Measurements from ENCODE around the gene BPI.

GRCh38 chr20:38313676-38314075 lies 9.7 kb downstream of the BPI start:
- TF ChIP-seq, protein P1, sequence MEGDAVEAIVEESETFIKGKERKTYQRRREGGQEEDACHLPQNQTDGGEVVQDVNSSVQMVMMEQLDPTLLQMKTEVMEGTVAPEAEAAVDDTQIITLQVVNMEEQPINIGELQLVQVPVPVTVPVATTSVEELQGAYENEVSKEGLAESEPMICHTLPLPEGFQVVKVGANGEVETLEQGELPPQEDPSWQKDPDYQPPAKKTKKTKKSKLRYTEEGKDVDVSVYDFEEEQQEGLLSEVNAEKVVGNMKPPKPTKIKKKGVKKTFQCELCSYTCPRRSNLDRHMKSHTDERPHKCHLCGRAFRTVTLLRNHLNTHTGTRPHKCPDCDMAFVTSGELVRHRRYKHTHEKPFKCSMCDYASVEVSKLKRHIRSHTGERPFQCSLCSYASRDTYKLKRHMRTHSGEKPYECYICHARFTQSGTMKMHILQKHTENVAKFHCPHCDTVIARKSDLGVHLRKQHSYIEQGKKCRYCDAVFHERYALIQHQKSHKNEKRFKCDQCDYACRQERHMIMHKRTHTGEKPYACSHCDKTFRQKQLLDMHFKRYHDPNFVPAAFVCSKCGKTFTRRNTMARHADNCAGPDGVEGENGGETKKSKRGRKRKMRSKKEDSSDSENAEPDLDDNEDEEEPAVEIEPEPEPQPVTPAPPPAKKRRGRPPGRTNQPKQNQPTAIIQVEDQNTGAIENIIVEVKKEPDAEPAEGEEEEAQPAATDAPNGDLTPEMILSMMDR (IDR thresholded peaks at IDR 0.05), result no peak
- TF ChIP-seq POLR2A (IDR thresholded peaks at IDR 0.05), result no peak

All from heart left ventricle (tissue), 13 donors.